ENCODE results near the gene PRDM1.
"Not testable (repeated sequence)": the region's sequence is repeated elsewhere in the genome, so short reads cannot be mapped to it uniquely, and the experiment has no call there.

Gene PRDM1

DNA sequence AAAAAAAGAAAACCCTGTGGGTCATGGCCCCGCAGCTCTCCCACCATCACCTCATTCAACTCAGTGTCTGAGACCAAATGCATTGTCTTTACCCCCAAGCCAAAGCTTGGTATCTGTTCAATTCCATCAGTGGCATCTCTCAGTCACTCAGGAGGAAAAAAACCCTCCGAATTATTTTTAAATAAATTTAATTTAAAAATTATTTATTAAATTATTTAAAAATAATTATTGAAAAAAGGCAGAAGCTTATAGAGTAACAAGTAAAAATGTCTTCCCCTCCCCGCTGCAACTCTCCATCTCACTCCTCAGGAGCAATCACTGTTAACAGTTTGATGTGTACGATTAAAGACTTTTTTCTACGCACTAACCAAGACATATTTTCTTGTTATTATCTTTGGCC, 50.7 kb downstream of the PRDM1 start:
- DNase-seq (ENCODE audit: low read depth): no peak

DNA sequence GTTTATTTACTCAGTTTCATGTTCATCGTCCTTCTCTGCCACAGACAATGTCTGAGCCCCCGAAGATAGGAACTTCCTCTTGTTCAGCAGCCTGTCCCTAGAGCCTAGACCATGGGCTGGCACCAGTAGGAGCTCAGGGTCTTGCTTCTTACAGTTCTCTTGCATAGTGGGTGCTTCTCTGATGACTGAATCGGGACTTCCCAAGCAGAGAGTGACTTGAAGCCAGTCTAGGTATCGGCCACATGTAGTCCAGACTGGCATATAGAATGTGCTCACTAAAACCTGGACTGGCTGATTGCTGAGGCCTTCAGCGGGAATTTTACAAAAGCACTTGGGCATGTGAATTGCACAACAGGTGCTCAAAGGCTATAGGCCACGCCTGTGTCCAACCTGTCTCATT, 52.0 kb downstream of the PRDM1 start:
- no peak for DNase-seq (ENCODE audit: low read depth)

DNA sequence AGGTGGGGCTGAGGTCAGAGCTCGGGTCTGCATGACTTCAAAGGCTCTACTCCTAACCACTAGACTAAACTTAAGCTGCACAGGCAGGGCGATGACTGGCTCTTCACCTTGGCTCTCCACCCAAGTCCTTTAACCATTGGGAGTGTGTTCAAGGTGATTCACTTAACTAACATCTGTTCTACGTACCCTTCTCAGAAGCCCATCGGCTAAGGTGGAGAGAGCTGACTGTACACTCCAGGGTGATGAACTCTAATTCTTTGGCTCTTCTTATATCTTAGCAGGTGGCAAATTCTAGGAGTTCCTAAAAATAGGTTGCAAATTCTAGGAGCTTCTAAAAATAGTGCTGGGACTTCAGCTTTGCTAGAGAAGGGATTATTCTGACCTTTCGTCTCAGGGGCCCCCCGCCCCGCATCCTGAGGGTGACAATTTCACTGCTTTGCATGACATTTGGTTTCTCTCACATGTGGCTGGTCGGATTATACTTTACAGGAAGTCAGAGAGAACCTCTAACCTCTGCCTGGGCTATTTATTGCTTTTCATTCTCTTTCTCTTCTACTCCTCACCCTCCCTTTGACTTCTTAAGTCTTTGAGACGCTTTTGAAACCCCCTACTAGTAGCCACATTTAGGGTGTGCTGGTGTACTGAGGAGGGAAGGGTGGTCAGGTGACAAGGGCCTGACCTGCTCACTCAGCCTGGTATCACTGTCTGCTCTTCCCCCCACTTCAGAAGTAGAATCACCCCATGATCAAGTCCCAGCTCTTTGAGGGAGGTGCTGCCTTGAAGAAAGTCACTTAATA, 55.5 kb downstream of the PRDM1 start:
- no peak for DNase-seq (ENCODE audit: low read depth)

DNA sequence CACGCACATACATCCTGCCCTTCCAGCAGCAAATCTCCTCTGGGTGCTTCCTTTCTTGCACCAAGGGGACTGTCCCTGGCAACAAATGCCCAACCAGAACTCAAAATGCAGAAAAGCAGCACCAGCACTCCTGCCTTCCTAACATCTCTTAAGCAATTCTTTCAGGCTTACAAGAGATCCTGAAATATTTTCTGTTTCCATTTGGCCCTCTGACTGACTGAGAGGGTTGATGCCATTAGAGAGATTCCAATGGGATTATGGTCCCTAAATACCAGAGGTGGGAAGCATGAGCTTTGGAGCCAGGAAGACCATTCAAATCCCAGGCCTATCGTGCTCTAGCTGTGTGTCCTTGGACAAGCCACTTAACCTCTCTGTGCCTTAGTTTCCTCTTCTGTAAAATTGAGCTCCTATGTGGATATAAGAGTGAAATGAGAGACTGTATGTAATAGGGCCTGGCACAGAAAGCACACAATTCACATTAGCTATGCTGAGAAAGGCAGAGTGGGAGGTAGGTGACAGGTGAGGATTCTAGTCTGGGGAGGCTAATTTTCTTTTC, 56.8 kb downstream of the PRDM1 start:
- no peak for DNase-seq (ENCODE audit: low read depth)

DNA sequence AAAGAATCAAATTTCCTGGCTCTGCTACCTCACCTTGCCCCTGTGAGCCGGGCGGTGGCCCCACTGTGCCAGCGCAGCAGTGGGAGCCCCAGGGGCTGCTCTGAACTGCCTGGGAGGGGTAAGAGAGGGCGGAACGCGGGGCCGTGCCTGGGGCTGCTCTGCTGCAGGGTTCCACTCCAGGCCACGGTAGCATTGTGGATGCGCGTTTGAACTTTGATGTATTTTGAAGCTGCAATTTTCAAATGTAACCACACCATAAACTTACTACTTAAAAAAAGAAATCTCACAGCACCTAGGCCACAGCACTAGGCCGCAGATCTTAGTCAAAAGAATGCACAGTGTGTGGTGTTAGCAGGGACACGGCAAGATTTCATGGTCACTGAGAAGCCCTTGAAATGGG, 57.5 kb downstream of the PRDM1 start:
- DNase-seq (ENCODE audit: low read depth): no peak

DNA sequence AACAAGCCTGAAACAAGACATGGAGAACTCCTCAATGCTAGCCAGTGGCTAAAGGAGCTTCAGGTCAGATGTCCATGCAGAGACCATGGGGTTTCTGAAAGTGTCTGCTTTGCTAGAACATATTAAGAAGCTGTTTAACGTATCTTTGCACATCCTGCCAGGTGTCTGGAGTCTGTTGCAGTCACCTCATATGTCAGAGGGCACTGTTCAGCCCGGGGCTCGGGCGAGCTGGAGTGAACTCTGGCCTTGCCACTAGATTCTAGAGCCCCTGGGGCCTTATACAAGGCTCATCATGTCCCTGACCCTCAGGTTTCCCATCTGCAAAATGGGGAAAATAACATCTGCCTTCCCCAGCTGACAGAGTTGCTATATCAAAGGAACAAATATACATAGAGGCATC, 59.0 kb downstream of the PRDM1 start:
- DNase-seq (ENCODE audit: low read depth): no peak

DNA sequence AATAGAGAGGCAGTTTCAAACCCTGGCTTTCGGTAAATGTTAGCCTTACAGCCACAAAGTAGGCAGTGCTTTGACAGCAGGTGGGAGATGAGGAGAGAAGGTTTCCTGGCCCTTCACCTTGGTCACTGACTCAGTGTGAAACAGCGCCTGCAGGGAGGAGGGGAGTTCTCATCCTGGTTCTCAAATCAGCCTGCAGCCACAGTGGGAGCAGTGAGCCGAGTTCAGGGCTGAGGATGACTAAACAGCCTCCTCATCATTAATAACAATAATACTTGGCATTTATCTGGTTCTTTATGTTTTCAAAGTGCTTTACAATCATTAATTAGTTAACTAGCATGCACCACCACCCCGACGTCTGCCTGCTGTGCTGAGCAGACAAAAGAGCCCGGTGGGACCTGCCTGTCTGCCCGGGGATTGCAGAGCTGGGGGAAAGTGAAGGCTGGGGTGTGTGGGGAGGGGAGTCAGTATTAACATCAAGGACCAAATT, 59.6 kb downstream of the PRDM1 start:
- DNase-seq (ENCODE audit: low read depth): no peak

DNA sequence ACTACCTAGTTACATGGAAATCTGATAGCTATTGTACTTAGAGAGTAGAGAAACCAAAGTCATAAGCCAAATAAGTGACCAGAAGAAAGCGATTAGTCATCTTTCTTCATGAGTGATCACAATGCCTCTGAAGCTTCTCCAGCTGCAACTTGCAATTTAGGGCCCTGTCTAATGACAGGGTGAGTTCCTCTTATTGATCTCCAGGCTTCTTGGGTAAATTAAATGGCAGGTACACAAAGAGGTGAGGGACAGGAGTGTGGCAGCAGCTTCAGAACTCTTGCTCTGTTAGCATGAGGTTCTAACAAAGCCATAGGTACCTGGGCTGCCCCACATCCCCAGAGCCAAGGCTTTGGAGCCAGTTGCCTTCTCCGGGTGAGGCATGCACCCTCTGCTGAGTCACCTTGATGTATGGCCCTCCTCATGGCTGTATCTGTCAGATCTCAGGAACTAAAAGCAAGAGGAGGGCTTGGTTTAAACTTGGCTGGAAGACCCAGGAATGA, 60.8 kb downstream of the PRDM1 start:
- no peak for DNase-seq (ENCODE audit: low read depth)

DNA sequence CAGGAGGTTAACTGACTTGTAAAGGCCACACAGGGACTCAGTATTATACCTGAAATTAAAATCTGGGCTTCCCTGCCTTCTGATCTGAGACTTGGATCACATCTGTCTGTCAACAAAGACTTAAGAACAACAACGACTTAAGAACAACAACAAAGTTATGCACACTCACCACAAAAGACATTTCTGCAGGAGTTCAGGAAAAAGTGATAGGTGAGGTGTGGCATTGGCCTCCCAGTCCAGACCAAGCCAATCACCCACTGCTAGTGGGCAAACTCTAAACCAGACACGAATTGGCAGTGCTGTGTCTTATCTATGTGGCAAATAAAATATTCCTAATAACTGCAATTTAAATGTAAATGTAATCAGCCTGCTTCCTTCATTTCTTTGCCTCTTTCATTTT, 61.3 kb downstream of the PRDM1 start:
- no peak for DNase-seq (ENCODE audit: low read depth)

DNA sequence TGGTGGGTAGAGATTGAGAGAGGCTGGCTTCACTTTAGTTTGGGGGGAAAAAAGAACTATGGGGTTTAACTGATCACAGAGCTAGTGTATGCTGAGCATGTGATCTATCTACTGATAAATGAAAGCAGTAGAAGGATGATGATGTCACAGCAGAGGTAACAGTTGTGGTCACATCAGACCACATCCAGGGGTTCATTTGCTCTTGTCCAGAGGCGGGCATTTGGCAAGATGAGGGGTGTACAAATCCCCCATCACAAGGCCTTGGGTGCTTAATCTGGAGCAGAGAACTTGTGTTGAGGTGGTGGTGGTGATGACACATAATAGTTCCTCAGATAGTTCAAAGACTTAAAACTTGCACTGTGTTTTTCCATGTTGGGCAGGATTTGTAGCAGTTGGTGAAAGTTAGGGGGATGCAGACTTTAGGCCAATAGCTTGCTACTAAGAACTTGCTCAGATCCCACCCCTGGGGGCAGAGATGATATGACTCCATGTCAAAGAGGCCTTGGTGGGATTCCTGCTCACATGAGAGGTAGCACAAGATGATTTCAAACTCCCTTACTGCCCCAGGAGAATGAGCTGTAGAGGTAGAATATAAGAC, 63.4 kb downstream of the PRDM1 start:
- DNase-seq (ENCODE audit: low read depth): no peak

DNA sequence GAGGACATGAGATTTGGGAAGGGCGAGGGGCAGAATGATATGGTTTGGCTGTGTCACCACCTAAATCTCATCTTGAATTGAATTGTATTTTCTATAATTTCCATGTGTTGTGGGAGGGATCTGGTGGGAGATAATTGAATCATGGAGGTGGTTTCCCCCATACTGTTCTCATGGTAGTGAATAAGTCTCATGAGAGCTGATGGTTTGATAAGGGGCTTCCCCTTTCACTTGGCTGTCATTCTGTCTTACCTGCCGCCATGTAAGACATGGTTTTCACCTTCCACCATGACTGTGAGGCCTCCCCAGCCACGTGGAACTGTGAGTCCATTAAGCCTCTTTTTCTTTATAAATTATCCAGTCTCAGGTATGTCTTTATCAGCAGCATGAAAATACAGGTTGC, 66.3 kb downstream of the PRDM1 start:
- DNase-seq (ENCODE audit: low read depth): not testable (repeated sequence)

DNA sequence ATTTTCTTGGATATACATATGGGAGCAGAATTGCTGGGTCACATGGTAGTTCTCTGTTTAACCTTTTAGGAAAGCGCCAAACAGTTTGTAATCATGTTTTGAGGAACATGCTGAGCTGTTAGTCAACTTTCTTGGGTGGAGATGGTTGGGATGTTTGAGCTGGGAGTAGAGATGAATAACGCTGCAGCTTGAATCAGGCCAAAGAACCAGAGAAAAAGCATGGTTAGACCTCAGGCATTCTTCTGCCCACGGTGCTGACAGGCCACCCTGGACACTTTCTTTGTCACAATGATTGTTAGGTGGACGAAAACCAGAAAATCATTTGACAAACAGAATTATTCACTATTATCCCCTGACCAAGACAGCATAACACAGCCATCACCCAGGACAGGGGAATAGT, 66.8 kb downstream of the PRDM1 start:
- DNase-seq (ENCODE audit: low read depth): no peak

DNA sequence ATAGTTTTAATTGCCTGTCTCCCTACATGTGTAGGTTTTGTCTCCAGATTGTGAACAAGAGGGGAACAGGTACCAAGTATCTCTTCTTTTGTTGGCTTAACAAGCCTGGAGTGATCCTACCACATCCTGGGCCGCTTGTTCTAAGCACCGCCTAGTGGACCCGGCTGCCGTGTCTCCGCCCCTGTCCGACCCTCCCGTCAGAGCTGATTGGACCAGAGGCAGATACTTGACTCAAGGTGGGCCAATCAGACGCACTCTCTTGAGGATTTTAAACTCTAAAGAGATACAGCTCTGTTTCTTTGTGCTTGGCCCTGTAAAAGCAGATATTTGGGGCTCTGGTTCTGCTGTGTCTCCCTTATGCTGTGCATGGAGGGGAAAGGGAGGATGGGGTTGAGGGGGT, 68.2 kb downstream of the PRDM1 start:
- DNase-seq (ENCODE audit: low read depth): no peak

DNA sequence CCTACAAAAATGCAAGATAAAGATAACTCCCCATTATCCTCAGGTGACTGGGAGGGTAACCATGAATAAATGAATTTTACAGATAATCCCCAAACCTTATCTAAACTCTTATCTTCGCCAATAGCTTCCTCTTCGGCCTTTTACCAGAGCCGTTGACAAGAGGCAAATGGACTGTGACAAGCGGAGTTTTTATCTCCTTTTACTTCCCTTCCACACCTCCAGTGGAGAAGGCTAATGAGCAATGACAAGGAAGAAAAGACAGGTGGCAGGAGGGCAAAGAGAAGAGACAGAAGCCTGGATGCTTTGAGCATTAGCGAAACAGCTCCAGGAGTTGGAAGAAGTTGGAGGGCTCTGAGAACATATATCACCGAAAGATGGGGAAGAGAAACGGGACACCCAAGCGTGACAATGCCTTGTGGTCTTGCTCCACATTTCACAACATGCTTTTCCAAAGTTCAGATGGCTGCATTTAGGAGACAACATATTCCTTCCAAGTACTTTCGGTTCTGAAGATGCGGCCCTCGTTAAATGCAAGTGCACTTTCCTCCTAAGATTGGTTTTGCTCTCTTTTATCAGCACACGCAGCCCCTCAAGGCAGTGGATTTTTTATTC, 69.2 kb downstream of the PRDM1 start:
- no peak for DNase-seq (ENCODE audit: low read depth)

DNA sequence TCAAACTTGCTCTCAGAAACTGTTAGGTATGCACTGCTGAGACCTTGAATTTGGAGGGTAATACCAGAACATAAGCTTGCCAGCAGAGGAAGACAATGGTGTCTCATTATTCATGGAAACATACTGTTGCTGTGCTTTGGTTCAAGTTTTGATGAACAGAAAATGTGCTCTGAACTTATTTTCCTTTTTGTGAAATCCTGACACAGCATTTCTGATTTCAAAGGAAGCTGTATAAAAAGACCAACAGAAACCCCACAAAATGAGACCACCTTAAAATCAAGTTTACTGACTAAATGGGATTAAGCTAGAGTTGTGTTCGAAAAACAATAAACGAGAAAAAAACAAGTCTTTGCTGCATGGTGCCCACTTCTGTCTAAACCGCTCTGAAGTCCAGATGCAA, 70.3 kb downstream of the PRDM1 start:
- no peak for DNase-seq (ENCODE audit: low read depth)

DNA sequence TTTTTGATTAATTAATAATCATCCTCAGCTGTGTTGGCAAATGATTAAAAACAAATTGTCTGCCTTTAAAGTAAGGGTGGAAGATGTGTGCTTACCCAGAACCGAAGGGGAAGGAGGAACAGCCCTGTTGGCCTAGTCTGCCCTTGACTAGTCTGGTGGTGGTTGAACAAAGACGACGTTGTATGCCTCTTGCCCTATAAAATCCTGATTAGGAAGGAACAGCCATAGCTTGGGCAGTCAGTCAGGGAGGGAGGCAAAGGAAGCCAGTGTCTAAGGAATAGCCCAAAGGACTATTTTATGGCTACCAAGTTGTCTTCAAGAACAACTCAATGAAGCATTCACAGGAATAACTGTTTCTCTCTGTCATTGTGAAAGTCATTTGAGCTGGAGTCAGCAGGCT, 70.7 kb downstream of the PRDM1 start:
- DNase-seq (ENCODE audit: low read depth): no peak

DNA sequence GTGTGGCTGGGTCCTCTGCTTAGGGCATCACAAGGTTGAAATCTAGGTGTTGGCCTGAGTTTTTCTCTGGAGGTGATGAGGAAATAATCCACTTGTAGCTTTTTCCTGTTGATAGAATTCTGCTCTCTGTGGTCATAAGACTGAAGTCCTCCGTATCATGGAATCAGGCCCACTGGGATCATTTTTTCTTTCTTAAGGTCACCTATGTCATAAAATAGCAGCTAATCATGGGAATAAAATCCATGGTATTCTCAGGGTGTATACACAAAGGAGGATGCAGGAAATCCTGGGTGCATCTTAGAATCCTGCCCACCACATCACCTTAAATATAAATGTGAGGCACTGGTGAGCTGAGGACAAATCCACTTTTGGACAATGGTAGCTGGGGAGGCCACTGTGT, 72.7 kb downstream of the PRDM1 start:
- no peak for DNase-seq (ENCODE audit: low read depth)

All from activated T-cell treated with anti-CD3 and anti-CD28 coated beads for 1 hour (primary cell).